K562 (cell line): ENCODE results near the gene RBM44. TPM values are rescaled to one million over a fixed set of nuclear protein-coding genes. Genes with fewer than 3 reads are reported as not detected.

ENCODE experiments used
- ATAC-seq: fragments of 200-7000 bp; cut with Tn5 transposase; 3 replicates; pipeline ENCODE4 v1.9.1; 2020; ENCODE audit warnings: moderate library complexity
- BruUV-seq: library from RNA; stranded (reverse); fragments of 400-500 nt; replicated peaks from 2 replicates; lab custom pipeline; 2021; lab: Mats Ljungman, UMichigan
- CTCF ChIA-PET: fragments of 300-600 bp; formaldehyde crosslinking; extraction: SDS; loops from one replicate; lab custom pipeline; 2021; ENCODE audit warnings: low intra/inter-chr PET ratio; lab: Yijun Ruan, JAX
- POLR2A ChIA-PET: fragments of 300-600, 350-650 bp; sonication (Branson Sonifier 250); formaldehyde crosslinking; extraction: SDS; loops from one replicate; lab custom pipeline; 2021; ENCODE audit warnings: antibody characterized with exemption, inconsistent platforms; lab: Yijun Ruan, JAX
- DNase-seq, 4 experiments: peaks; one replicate each; pipeline versions ENCODE4 v3.0.0 to v3.0.0-alpha.2; 2011 to 2018; ENCODE audit warnings: low spot score in 3 of 4, mixed read lengths in 3 of 4; ENCODE audit errors: extremely low read depth in 1 of 4
- FAIRE-seq: peaks from 2 replicates; lab custom pipeline; 2011; peaks lifted over from hg19 to GRCh38; lab: Jason Lieb, UNC
- H2AFZ ChIP-seq: 2 replicates; pipeline ENCODE4 v1.6.0; 2011; ENCODE audit warnings: low read depth, low read length, control low read depth, inconsistent platforms
- H3K27ac ChIP-seq: fragments of 200-600 bp; 3 replicates; pipeline ENCODE4 v1.8.0; 2011; ENCODE audit warnings: low read depth, mild to moderate bottlenecking, control low read depth, inconsistent platforms, low read length, moderate library complexity, mixed read lengths; ENCODE audit errors: extremely low read depth
- H3K27me3 ChIP-seq, 2 experiments: fragments of 300-600 bp in 1 of 2; 2 replicates in 1 of 2; 3 replicates in 1 of 2; pipeline versions ENCODE4 v1.6.0 to v1.8.0; 2011; ENCODE audit warnings: inconsistent platforms in 2 of 2, low read length in 2 of 2, mild to moderate bottlenecking in 1 of 2, mixed read lengths in 1 of 2, moderate library complexity in 1 of 2; ENCODE audit not compliant: control insufficient read depth in 2 of 2, insufficient read depth in 2 of 2
- H3K36me3 ChIP-seq: fragments of 300-600 bp; 3 replicates; pipeline ENCODE4 v1.8.0; 2011; ENCODE audit warnings: mild to moderate bottlenecking, low read length, inconsistent platforms; ENCODE audit not compliant: control insufficient read depth, insufficient read depth
- H3K4me1 ChIP-seq, 2 experiments: fragments of 200-600 bp in 1 of 2; replicated peaks in 1 of 2; 2 replicates in 1 of 2; 3 replicates in 1 of 2; pipeline versions ENCODE4 v1.5.1 to v1.8.0; 2011; ENCODE audit warnings: inconsistent platforms in 2 of 2, low read length in 2 of 2, mild to moderate bottlenecking in 1 of 2, mixed read lengths in 1 of 2, moderate library complexity in 1 of 2; ENCODE audit not compliant: control insufficient read depth in 2 of 2, insufficient read depth in 2 of 2
- H3K4me2 ChIP-seq: 2 replicates; pipeline ENCODE4 v1.6.1; 2011; ENCODE audit warnings: low read length, control low read depth, inconsistent platforms, mixed read lengths; ENCODE audit not compliant: insufficient read depth
- H3K4me3 ChIP-seq: fragments of 200-600 bp; sonication (generic), shearing (Covaris generic); 2 replicates; pipeline ENCODE4 v1.5.1; 2016; ENCODE audit warnings: control low read depth, inconsistent platforms
- H3K79me2 ChIP-seq: fragments of 200-600 bp; 3 replicates; pipeline ENCODE4 v1.8.0; 2011; ENCODE audit warnings: low read length, inconsistent platforms; ENCODE audit not compliant: control insufficient read depth, insufficient read depth
- H3K9ac ChIP-seq, 2 experiments: 2 replicates each; pipeline versions ENCODE4 v1.6.0 to v1.6.1; 2011; ENCODE audit warnings: low read depth in 2 of 2, low read length in 2 of 2, control low read depth in 1 of 2, inconsistent platforms in 1 of 2, mild to moderate bottlenecking in 1 of 2, mixed read lengths in 1 of 2; ENCODE audit not compliant: insufficient read depth in 1 of 2
- H3K9me1 ChIP-seq: one replicate; pipeline ENCODE4 v1.6.0; 2011; ENCODE audit warnings: inconsistent platforms, mild to moderate bottlenecking, low read length, moderate library complexity; ENCODE audit not compliant: control insufficient read depth, insufficient read depth
- H3K9me3 ChIP-seq: replicated peaks from 2 replicates; pipeline ENCODE4 v1.5.1; 2011; ENCODE audit warnings: low read depth, low read length, inconsistent platforms; ENCODE audit not compliant: control insufficient read depth, insufficient read depth
- H4K20me1 ChIP-seq: replicated peaks from 2 replicates; pipeline ENCODE4 v1.6.1; 2011; ENCODE audit warnings: low read length, inconsistent platforms, mixed read lengths; ENCODE audit not compliant: control insufficient read depth, insufficient read depth
- BDP1 ChIP-seq: IDR thresholded peaks from 3 replicates; pipeline ENCODE4 v1.6.1; 2011; ENCODE audit not compliant: insufficient read length, insufficient read depth
- NONO ChIP-seq, 2 experiments: fragments of 200-400 bp in 1 of 2; fragments of 450-650 bp in 1 of 2; formaldehyde crosslinking in 1 of 2; IDR thresholded peaks; 2 replicates each; pipeline ENCODE4 v1.6.1; 2017; ENCODE audit warnings: low read depth in 2 of 2, mild to moderate bottlenecking in 2 of 2, moderate library complexity in 2 of 2, low read length in 1 of 2
- YY1 ChIP-seq, 3 experiments: IDR thresholded peaks; 2 replicates each; pipeline ENCODE4 v1.6.1; 2011; ENCODE audit warnings: low read length in 2 of 3, mild to moderate bottlenecking in 2 of 3, moderate library complexity in 2 of 3, borderline replicate concordance in 1 of 3, control low read depth in 1 of 3, low read depth in 1 of 3; ENCODE audit not compliant: insufficient read depth in 3 of 3, insufficient replicate concordance in 2 of 3, control insufficient read depth in 1 of 3, insufficient read length in 1 of 3; ENCODE audit errors: extremely low read depth in 1 of 3
- ZNF24 ChIP-seq: fragments of 450-650 bp; IDR thresholded peaks from 2 replicates; pipeline ENCODE4 v1.6.1; 2016
- ZNF354B ChIP-seq: fragments of 250-450 bp; sonication (Bioruptor Pico); IDR thresholded peaks from 2 replicates; pipeline ENCODE4 v1.4.0; 2020
- WGBS: fragments of 100-300 bp; shearing (Covaris generic); methylation state at CpG from one replicate; pipeline ENCODE4 v1.1.6; 2016; ENCODE audit warnings: low coverage, mixed read lengths; ENCODE audit not compliant: insufficient coverage; ENCODE audit errors: missing lambda C conversion rate; 5-methylcytosine and 5-hydroxymethylcytosine counted together
- in situ Hi-C: fragments of 300-500 bp; cut with MboI; formaldehyde crosslinking; loops from 4 replicates; pipeline ENCODE4 v1.15.0; 2018; ENCODE audit warnings: inconsistent platforms, mixed read lengths
- intact Hi-C: fragments of 100-400 bp; cut with micrococcal nuclease; formaldehyde crosslinking; loops from 2 replicates; pipeline ENCODE4 v1.14.2; 2022
- polyA plus RNA-seq, 8 experiments: library from polyadenylated mRNA; depleted of rRNA in 4 of 8; stranded (reverse) in 5 of 8; unstranded in 3 of 8; fragments of >200 nt; fragmentation: Nextera tagmentation in 2 of 8; fragmentation: Illumina TruSeq in 1 of 8; extraction: Ambion mirVana in 2 of 8; extraction: Trizol in 1 of 8; gene quantifications; 2 replicates each; pipeline versions ENCODE4 v1.2.1 to v1.2.3, GENCODE V29; 2011 to 2014; ENCODE audit warnings: inconsistent platforms in 1 of 8, missing spikeins in 1 of 8
- total RNA-seq, 7 experiments: library from RNA; depleted of rRNA in 6 of 7; stranded (reverse); fragments of >200 nt in 6 of 7; fragmentation: Illumina TruSeq in 2 of 7; extraction: Trizol in 2 of 7; gene quantifications; 2 replicates each; pipeline versions ENCODE4 v1.2.1 to v1.2.3, GENCODE V29; 2011 to 2021; ENCODE audit warnings: low replicate concordance in 1 of 7
- TF ChIP-seq, protein P1 (sequence below), 2 experiments: fragments of 450-650 bp in 1 of 2; sonication (generic) in 1 of 2; formaldehyde crosslinking in 1 of 2; IDR thresholded peaks; 2 replicates each; pipeline versions ENCODE4 v1.7.1 to v1.9.0; 2016 to 2022; ENCODE audit warnings: inconsistent platforms in 1 of 2, mild to moderate bottlenecking in 1 of 2, missing genetic modification reagents in 1 of 2

RBM44 gene
- total and polyA plus RNA-seq, 9 of the 15 experiments (the other 6 are each of a cell fraction or from before 2014, with no cell fraction given) = 0.04 to 0.25 (median 0.13) TPM

DNA sequence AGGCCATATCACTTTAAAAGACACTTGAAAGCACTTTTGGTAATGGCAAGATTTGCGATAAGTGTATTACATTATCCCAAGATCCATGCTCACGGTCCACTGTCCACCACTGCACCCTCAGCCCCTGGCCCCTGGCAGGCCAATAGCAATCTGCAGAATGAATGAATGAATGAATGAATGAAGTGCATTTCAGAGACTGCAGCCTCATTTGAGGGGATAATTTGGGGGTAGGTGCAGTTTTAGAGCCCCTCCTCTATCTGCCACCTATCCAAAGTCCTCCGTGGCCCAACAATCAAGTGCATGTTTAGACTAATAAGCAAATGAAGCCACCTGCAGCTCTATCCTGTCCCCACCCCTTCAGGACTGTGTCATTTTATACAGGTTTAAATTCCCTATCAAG lies 1.3 kb upstream of the RBM44 start:
- Histone ChIP-seq H3K9me1 (no peaks in the 10 kb centered on the region), H3K4me1 (no peaks in the 10 kb centered on the region; a peak in 1 of 5 replicates), H2AFZ (no peak overlapping the region), H3K36me3 (no peaks in the 10 kb centered on the region), H4K20me1 (no peaks in the 10 kb centered on the region), H3K4me3 (no peak overlapping the region), H3K9me3 (no peaks in the 10 kb centered on the region), H3K9ac (no peak overlapping the region), H3K4me2 (no peak overlapping the region), H3K27ac (no peak overlapping the region), H3K79me2 (no peaks in the 10 kb centered on the region), H3K27me3 (peaks cover 0 to 12% of the 10 kb centered on the region in 2 experiments; a peak in 2 of 5 replicates)
- POLR2A ChIA-PET = no interaction called here
- in situ Hi-C loops (no loop called here), intact Hi-C loops (no loop called here)
- WGBS = 0% methylated on average over 3 of the region's 3 CpGs
- TF ChIP-seq NONO (IDR thresholded peaks at IDR 0.05; ENCODE audit: low read depth in 2 of 2, low read length in 1 of 2) (no peak), BDP1 (no peak), ZNF24 (peak; percentile 55; the same call in 1 of the 2 replicates), YY1 (IDR thresholded peaks at IDR 0.05; ENCODE audit: borderline replicate concordance in 1 of 3, control insufficient read depth in 1 of 3, extremely low read depth in 1 of 3, insufficient read depth in 3 of 3, insufficient read length in 1 of 3, insufficient replicate concordance in 2 of 3, low read depth in 1 of 3, low read length in 2 of 3) (no peak), ZNF354B (no peak)
- TF ChIP-seq, protein P1, sequence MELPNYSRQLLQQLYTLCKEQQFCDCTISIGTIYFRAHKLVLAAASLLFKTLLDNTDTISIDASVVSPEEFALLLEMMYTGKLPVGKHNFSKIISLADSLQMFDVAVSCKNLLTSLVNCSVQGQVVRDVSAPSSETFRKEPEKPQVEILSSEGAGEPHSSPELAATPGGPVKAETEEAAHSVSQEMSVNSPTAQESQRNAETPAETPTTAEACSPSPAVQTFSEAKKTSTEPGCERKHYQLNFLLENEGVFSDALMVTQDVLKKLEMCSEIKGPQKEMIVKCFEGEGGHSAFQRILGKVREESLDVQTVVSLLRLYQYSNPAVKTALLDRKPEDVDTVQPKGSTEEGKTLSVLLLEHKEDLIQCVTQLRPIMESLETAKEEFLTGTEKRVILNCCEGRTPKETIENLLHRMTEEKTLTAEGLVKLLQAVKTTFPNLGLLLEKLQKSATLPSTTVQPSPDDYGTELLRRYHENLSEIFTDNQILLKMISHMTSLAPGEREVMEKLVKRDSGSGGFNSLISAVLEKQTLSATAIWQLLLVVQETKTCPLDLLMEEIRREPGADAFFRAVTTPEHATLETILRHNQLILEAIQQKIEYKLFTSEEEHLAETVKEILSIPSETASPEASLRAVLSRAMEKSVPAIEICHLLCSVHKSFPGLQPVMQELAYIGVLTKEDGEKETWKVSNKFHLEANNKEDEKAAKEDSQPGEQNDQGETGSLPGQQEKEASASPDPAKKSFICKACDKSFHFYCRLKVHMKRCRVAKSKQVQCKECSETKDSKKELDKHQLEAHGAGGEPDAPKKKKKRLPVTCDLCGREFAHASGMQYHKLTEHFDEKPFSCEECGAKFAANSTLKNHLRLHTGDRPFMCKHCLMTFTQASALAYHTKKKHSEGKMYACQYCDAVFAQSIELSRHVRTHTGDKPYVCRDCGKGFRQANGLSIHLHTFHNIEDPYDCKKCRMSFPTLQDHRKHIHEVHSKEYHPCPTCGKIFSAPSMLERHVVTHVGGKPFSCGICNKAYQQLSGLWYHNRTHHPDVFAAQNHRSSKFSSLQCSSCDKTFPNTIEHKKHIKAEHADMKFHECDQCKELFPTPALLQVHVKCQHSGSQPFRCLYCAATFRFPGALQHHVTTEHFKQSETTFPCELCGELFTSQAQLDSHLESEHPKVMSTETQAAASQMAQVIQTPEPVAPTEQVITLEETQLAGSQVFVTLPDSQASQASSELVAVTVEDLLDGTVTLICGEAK (IDR thresholded peaks at IDR 0.05) = no peak
- TF ChIP-seq, protein P1 (CRISPR knock-in tag; IDR thresholded peaks at IDR 0.05) = no peak
- no peak for FAIRE-seq
- no peak for DNase-seq
- no TSS peak for BruUV-seq
- no peak for ATAC-seq
- CTCF ChIA-PET = no interaction called here
